OCI-M2 (cell line): ENCODE data around the gene ZKSCAN1.
A peak's percentile ranks its signal among the peaks of the same experiment; 100 is the strongest.

Experiments
- DNase-seq: peaks from one replicate; lab custom pipeline; 2025; ENCODE audit not compliant: unreplicated experiment; lab: John Stamatoyannopoulos, UW

ZKSCAN1 gene

DNA sequence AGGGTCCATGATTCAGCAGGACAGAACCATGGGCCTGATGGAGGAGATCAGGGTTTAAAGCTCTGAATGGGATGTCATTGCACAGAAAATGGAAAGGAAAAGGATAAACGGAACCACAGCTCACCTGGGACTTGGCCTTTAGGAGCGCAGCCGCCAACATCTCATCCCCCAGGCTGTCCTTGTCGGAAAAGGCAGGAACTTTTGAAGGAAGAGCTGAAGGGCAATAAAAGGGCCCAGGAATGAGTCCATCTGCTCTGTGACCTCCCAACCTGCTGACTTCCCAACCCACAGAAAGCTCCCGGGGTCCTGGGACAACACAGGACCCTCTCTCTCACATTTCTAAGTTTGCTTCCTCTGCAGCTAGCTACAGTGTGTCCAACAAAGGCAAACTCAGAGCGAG lies 60.0 kb downstream of the ZKSCAN1 start:
- DNase-seq, result no peak

- DNase-seq, result no peak
Measured at GRCh38 chr7:100077205-100077604, 61.8 kb downstream of the ZKSCAN1 start.

- DNase-seq, result no peak
Measured at GRCh38 chr7:100079024-100079560, 63.7 kb downstream of the ZKSCAN1 start.

DNA sequence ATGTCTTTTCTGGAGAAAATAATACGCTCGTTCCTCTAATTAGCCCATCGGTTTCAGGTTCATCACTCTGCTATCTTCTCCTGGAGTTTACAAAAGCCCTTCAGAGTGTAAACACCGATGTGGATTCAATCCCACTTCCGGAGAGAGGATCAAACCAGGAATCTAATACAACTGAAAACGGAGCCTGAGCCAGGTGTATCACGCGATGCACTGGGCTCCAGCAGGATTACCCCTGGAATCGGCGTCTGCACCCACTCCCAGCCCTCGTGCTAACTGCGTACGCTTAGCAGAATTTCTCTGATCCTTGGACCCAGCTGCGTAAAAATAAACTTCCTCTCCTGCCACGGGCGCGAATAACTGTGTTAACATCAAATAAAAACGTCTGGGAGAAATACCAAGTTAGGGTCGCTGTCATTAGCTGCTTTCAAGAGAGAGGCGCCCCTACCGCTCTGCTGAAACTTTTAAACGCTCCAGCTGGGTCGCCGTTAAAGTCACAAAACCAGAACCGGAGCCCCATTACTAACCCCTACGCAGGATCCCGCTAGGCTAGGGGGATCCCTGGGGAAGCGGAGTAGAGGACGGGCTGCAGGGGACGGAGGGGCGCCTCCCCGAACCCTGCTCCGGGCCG lies 65.6 kb downstream of the ZKSCAN1 start:
- no peak for DNase-seq

- peak; percentile 69 for DNase-seq
Measured at GRCh38 chr7:100081535-100082102, 66.2 kb downstream of the ZKSCAN1 start, which contains the start of gene ZNF3. ZNF3 (minus strand) TSS chr7:100081723; CDS start chr7:100077357, 4,366 bp downstream.

- no peak for DNase-seq
Measured at GRCh38 chr7:100082978-100083377, 67.6 kb downstream of the ZKSCAN1 start.

GRCh38 chr7:100085515-100085914 lies 70.1 kb downstream of the ZKSCAN1 start:
- DNase-seq, result no peak

GRCh38 chr7:100087055-100087750 lies 71.8 kb downstream of the ZKSCAN1 start:
- no peak for DNase-seq

DNA sequence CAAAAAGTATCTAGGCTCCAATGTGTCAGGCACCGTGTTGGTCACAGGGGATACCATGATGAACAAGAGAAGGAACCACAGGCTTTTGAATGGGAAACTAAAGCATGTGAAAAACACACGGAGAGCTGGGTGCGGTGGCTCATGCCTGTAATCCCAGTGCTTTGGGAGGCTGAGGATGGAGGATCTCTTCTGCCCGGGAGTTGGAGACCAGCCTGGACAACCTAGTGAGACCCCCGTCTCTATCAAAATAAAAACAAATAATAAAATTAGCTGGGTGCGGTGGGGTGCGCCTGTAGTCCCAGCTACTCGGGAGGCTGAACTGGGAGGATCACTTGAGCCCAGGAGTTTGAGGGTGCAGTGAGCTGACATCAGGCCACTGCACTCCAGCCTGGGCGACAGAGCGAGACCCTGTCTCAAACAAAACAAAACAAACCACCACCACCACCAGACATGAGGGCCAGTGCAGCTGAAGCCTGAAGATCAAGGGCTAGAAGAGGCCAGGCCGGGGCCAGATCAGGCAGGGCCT lies 72.8 kb downstream of the ZKSCAN1 start:
- no peak for DNase-seq

DNA sequence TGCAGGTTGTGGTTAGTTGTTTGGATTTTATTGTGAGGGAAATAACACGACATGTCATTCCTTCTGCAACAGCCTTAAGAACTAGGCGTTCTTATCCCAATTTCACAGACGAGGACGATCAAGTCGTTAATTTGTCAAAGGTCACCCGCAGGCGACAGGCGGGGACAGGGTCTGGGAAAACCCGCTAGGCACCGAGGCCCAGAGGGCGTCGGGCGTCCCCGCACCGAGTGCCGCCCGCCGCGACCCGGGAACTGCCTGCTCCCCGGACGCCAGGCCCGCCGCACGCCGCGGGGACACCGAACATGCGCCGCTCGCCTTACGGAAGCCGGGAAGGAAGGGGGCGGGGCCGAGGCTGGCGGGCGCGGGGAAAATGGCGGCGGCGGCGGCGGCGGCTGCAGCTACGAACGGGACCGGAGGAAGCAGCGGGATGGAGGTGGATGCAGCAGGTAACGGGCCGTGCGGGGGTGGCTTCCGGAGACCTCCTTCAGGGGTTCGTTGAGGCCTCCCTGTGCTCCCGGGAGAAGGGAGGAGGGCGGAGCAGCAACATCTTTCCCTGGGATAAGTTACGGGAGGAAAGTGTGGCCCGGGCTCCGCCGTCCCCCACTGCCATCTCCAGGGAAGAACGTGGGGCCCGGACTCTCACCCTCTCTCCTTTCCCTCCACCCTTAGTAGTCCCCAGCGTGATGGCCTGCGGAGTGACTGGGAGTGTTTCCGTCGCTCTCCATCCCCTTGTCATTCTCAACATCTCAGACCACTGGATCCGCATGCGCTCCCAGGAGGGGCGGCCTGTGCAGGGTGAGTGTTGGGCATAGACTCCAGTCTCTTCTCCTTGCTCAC lies 73.4 kb downstream of the ZKSCAN1 start, which contains the start of gene COPS6:
Gene COPS6 (plus strand): TSS at position 349 of the 837 bp plus-strand sequence. CDS start 22 bp downstream, at position 371.
- DNase-seq, result peak; percentile 32

GRCh38 chr7:100089458-100090196 lies 74.2 kb downstream of the ZKSCAN1 start:
- no peak for DNase-seq

GRCh38 chr7:100090527-100091410 lies 75.4 kb downstream of the ZKSCAN1 start:
- no peak for DNase-seq
